Erythroblast (primary cell): Measurements from ENCODE around the gene SETD7.
A peak's percentile ranks its signal among the peaks of the same experiment; 100 is the strongest.

Experiments used
- DNase-seq, 2 experiments: peaks; one replicate each; lab custom pipeline; 2025; lab: John Stamatoyannopoulos, UW
- GATA1 ChIP-seq: IDR thresholded peaks from 2 replicates; pipeline ENCODE4 v1.6.1; 2011; ENCODE audit warnings: low read depth, mild to moderate bottlenecking, control low read depth, low read length, moderate library complexity
- POLR2A ChIP-seq: IDR thresholded peaks from 2 replicates; pipeline ENCODE4 v1.6.1; 2011; ENCODE audit warnings: mild to moderate bottlenecking, low read length

The SETD7 gene

DNA sequence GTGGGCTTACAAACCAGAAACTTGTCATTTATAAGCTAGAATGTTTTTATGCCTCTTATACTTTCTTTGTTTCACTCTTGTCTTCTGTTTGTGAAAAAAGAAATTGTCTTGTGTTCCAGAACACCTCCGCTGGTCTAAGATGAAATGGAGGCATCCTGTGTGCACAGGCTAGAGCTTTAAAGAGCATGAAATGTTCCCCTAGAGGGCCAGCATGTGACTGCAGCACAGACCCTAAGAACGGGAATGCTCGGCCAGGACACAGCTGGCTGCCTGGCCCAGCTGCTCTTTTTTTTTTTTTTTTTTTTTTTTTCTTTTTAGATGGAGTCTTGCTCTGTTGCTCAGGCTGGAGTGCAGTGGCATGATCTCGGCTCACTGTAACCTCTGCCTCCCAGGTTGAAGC lies 33.6 kb downstream of the SETD7 start:
- no peak for DNase-seq
- TF ChIP-seq GATA1: no peak
- no peak for TF ChIP-seq POLR2A

DNA sequence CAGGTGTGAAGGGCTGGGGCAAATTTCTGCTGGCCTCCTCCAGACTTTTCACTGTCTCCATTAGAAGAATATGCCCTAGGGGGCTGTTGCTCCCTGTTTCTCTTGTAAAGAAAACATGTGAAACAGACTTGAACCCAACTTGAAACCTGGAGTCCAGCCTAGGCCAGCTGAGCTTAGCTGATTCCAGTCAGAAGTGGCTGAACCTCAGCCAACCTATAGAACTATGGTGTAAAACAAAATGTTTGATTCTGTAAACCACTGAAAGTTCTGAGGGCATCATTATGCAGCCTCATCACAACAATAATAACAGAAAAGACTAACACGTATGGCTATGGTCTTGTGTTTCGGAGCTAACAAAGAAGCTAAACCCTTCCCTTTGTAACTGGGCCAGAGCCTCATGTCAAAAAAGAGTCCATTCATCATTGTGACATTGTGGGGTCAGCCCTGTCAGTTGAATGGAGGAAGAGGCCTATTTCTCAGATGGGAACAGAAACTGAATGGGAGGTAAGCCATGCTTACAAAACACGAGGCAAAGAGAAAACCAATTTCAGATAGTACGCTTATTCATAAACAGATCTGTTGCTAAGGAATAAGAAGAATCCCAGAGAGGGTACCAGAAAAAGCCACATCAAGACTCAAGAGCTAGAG lies 34.1 kb downstream of the SETD7 start:
- no peak for TF ChIP-seq POLR2A
- TF ChIP-seq GATA1: no peak
- no peak for DNase-seq

DNA sequence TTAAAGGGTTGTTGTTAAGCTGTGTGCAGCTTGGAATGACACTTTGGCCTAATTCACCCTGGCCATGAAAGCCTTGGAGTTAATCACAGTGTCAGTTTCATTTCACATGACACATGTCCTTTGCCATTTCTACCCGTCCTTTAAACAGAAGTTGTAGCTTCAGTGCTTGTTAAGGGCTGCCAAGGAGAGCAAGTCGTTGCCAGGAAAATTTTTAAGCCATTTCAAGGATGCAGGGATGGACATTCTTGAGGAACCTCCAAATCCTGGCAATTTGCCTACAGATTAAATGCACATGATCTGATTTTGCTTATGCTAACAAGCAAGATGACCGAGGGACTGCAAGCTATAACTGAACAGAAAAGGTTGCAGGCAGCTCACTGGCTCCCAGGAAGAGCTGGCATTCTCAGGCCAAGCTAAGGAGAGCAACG lies 40.5 kb downstream of the SETD7 start:
- DNase-seq: no peak
- TF ChIP-seq GATA1 (no peak), POLR2A (no peak)

DNA sequence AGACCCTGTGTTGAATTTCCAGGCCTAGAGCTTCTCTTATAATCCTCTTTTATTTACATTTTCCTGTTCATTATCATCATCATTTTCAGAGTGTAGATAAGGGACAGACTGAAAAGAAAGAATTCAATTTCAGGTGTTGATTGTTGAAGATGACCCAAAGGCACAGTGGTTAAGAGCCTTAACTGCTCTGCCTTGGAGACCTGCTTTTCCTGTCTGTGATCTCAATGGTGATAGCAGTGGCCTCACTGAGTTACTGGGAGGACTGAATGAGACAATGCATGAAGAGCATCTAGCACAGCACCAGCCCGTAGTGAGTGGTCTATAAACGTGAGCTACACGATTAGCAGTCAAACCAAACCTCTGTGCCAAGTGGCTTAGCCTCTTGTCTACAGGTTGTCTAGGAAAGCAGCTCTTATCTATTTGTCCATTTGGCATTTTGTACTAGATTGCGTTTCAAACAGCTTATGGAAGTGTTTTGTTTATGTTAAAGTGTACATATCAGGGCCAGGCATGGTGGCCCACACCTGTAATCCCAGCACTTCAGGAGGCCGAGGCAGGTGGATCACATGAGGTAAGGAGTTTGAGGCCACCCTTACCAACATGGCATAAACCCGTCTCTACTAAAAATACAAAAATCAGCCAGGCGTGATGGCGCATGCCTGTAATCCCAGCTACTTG lies 41.5 kb downstream of the SETD7 start:
- no peak for TF ChIP-seq GATA1
- TF ChIP-seq POLR2A: no peak

DNA sequence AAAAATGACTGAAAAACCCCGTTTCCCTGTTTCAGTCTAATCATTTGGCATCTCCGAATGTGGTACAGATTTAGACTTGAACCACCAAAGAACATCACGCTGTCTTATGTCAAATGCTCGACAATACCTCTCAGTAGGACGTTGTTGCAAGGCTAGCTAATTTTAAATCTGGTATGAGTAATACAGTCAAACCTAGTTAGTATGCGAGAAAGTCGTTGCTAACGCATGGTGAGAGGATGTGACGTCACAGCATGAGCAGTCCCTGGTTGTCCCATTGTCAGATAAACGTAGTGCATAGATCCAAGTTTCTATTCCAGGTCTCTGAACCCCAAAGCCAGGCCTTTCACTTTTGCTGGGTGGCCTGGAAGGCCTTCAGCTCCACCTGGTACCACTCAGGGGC lies 44.7 kb downstream of the SETD7 start:
- no peak for DNase-seq

More for the DNA sequence above, 41.5 kb downstream of the SETD7 start:
- DNase-seq: no peak

DNA sequence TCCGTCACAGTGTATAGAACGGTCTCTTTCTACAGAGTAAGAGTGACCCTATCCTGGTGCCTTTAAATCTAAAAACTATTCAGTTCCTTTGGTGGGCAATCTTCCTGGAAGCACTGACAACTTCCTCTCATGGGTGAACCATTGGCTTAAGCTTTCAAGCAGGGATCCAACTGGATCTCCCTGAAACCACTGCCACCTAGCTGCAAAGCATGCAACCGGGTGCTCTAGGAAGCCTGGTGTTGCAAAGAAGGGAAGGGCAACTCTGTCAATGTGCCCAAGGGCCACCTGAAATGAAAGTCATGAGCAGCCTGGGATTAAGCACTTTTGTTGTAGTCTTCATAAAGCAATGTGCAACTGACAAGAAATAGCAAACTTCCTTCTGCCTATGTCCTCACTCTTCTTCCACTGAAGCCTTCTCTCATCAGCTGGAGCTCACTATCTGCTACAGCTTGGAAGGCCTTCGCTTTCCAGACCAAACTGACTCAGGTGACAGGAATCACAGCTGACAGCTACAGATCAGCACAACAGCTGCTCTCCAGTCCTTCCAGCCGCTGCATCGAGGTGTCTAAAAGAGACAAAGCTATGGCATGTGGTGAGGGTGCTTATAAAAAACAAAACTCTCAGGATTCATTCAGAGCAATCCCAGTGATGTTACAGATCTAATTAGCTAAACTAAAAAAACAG lies 46.1 kb downstream of the SETD7 start:
- peak; percentile 22 to 34 for DNase-seq
- TF ChIP-seq POLR2A: no peak
- no peak for TF ChIP-seq GATA1

More for the DNA sequence above, 44.7 kb downstream of the SETD7 start:
- TF ChIP-seq POLR2A (no peak), GATA1 (no peak)

DNA sequence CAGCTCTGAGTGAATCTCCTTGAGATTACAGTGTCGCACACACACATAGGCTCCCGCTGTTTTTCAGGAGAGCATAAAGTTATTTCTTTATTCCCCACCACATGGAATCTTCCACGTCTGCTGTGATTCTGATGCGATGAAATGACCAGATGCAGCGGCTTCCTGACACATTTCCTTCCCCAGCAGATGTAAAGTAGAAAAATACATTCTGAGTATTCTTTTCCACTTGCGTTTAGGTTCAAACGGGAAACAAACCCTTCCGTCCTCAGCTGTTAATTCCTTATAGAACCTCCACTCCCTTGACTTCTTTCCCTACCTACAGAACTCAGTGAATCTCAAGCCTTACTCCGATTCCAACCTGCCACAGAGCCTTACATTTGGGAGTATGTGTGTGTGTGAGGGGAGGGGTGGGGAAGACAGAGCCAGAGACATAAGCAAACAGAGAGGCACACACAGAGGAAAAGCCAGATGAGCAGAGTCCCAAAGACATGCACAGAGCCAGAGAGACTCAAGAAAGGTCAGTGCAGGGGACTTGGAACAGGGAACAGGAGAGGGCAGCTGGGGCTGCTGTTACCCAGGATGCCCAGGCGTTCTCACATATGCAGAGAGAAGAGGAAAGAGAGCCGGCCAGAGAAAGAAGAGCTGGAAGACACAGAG lies 47.3 kb downstream of the SETD7 start:
- TF ChIP-seq POLR2A (no peak), GATA1 (no peak)
- no peak for DNase-seq

DNA sequence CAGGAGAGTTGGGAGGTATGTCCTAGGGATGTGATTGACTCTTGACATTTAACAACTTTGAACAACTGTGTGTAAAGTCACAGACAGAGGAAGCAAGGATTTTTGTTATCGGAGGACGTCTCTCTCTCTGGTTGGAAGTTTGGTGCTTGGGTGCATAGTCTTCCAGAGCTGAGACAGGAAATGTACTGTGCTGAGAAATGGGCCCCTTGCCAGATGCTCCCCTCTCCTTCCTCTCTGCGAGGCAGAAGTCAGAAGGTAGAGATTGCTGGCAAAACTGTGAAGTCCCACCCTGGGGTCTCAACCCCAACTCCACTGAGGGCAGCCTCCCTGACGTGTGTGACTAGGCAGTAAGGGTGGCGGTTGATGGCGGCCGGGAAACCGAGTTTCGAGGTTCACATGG lies 49.2 kb downstream of the SETD7 start:
- TF ChIP-seq POLR2A (no peak), GATA1 (no peak)
- no peak for DNase-seq

DNA sequence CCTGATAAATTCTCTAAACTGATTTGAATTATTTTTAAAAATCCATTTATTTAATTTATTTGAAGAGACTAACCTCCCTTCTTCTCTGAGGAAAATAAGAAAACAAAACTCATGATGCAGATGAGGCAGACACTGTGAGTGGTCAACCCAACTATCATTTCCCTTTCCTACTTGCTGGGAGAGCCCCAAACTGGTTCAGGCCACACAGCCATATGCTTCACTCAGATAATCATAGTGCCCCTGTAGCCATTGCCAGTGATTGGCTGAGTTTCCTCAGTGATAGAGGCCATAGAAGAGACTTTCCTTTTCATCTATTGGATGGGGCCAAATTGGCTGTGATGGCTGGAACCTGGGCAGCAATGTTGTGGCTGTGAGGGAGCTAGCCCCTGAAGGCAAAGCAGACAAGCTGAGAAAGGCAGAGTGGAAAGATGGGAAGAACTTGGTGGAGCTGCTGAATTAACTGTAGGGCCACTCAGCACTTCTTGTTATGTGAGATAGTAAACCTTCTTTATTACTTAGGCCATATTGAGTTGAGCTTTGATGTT lies 52.3 kb downstream of the SETD7 start:
- DNase-seq: peak in 1 of 2 experiments; percentile 8
- no peak for TF ChIP-seq POLR2A
- no peak for TF ChIP-seq GATA1

DNA sequence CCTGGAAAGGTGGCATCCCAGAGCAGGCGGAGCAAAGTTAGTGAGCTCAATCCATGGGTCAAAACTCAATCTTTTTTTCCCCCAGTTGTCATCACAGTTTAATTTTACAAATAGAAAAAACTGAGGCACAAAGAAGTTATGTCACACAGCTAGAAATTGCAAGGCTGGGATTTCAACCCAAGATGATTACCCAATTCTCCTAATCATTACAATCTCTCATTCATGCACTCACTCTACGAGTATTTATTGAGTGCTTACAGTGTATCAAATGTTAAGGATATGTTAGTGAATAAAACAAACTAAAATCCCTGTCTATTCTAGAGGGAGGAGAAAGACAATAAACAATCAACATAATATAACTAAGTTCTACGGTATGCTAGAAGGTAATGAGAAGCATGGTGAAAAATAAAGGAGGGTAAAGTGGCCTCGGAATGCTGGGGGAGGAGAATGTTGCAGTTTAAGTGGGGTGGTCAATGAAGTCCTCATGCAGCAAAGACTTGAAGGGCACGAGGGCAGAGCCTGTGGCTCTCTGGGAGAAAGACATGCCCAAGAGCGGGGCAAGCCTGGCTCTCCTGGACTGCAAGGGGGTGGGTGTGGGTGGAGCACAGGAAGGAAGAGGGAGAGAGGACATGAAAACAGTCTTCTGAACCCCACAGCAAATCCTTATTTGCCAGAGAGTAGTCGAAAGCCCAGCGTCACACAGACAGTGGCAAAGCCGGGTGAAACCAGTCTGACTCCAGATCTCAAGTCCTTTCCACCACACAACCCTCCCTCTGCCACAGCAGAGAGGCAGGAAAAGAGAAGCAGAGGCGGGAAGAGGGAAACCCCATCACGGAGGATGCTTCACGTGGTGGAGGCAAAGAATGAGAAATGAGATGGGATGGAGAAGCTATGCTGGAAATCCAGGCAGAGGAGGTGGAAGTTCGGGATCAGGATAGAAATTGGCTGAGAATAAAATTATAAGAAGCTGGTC lies 53.8 kb downstream of the SETD7 start:
- no peak for TF ChIP-seq GATA1
- no peak for TF ChIP-seq POLR2A
- DNase-seq: no peak

DNA sequence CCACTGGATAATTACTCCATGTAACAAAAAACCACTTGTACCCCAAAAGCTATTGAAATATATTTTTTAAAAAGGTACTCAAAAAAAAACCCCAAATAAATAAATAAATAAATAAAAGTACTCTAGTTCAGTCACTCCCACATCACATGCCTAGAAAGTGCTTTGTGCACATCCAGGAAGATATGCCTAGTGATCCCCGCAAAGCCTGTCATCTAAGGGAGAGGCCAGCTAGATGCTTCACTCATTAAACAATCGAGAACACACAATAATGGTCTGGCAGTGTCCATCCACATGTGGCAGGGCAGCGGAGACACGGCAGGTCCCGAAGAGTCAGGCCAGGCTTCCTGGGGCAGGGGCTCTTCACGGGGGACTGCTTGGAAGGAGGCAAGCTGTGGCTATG lies 54.5 kb downstream of the SETD7 start:
- no peak for DNase-seq
- TF ChIP-seq GATA1 (no peak), POLR2A (no peak)

DNA sequence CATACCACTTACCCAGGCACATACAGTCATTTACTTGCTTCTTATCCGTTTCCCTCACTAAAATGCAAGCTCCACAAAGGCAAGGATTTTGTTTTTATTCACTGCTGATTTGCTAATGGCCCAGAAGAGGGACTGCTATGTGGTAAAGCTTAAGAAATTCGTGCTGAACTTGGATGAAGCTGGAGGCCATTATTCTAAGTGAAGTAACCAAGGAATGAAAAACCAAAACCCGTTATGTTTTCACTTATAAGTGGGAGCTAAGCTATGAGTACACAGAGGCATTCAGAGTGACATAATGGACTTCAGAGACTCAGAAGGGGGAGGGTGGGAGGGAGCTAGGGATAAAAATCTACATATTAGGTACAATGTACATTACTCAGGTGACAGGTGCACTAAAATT lies 54.9 kb downstream of the SETD7 start:
- TF ChIP-seq GATA1 (no peak), POLR2A (no peak)

More for the DNA sequence above, 54.9 kb downstream of the SETD7 start:
- DNase-seq: no peak
